Activated CD8-positive, alpha-beta memory T cell treated with anti-CD3 and anti-CD28 coated beads, Interleukin-2, amount 50 U/mL, for 24 hours (primary cell): Measurements from ENCODE around the gene RABGGTA.

Experiments
- DNase-seq: peaks from one replicate; pipeline ENCODE4 v3.0.0-alpha.2; 2020; ENCODE audit errors: extremely low read depth

RABGGTA gene

DNA sequence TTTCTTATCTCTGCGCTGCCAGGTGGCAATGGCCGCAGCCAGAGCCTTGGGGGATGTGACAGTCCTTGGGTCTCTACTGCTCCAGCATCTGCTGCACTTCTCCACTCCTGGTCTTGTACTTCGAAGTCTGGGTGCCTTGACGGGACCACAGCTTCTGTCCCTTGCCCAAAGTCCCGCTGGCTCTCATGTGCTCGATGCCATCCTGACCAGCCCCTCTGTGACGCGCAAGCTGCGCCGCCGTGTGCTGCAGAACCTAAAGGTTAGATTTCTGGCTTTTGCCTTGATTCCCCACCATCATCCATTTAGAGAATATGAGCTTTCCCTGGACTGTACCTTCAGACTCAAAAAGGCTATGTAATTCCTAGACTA, 32.6 kb upstream of the RABGGTA start:
- no peak for DNase-seq

DNA sequence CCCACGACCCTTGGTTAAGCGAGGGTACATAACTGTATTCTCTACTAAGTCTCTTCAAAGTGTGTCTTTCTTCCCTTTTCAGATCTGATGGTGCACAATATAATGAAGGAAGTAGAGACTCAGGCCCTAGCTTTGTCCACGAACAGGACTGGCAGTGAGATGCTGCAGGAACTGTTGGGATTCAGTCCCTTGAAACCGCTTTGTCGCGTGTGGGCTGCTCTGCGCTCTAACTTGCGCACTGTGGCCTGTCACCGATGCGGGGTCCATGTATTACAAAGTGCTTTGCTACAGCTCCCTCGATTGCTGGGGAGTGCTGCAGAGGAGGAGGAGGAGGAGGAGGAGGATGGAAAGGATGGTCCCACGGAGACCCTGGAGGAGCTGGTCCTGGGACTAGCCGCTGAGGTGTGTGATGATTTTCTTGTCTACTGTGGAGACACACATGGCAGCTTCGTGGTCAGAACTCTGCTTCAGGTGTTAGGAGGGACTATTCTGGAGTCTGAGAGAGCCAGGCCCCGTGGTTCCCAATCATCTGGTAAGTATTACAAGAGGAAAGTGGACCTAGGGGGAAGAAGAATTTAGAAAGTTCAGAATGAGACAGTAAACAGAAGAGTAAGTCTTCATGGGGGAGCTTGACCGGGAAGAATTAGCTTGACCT, 29.1 kb upstream of the RABGGTA start:
- DNase-seq = no peak

DNA sequence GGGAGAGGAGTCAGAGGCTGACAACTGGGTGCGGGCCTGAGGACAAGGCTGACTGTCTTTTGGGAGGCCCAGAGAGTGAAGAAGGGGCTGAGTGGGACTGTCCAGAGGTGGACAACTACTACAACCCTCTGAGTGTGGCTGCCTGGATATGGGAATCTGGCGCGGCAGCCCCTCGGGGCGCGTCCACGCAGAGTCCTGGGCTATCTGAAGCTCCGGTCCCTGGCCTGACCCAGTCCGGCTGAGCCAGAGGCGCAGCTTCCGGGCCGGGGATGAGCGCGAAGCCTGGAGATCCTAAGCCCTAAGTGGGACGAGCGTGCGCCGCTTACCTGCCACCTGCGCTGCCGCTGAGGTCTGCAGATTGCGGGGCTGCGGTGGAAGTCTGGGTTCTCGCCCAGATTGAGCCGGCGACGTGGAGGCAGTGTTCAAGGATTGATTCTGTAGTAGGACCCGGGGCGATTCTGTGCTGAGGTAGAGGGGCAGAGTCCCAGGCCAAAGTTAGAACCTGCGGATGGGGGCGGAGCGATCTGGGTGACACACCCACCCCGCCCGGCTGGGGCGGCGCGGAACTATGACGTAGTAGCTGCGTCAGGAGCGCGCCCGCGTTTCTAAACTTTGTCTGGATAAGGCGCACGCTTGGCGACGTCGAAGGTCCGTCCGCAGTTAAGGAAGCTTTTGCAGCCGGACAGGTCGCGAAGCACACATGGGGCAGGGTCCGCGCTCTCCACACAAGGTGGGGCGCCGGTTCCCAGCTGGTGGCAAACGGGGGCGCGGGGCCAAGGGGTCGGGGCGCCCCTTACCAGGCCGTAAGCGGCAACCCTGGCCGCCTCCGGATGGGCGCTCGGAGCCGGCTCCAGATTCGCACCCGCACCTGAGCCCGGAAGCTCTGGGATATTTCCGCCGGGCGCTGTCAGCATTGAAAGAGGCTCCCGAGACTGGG, 28.1 kb upstream of the RABGGTA start, which contains the start of the genes DHRS1 and NOP9:
DHRS1 (minus strand) TSS at position 526 of the 937 bp plus-strand sequence. CDS start 674 bp downstream, outside the sequence.
NOP9 (plus strand) TSS at position 596 of the 937 bp plus-strand sequence; CDS start at position 701, 105 bp downstream.
- peak; percentile 69 for DNase-seq

DNA sequence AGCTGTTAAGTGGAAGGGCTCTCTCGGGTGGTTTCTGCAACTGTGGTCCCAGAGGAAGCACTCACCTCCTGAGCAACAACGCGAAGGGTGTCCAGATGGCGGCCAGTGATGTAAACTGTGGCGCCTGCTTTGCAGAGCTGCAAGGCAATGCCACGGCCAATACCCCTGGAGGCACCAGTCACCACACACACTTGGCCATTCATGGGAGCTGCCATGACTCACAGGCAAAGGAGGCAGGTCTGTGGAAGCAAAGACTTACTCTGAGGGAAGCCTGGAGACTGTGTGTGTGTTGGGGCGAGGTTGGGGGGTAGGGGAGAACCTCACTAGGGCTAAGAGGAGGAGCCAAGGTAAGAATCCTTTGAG, 27.5 kb upstream of the RABGGTA start:
- no peak for DNase-seq

DNA sequence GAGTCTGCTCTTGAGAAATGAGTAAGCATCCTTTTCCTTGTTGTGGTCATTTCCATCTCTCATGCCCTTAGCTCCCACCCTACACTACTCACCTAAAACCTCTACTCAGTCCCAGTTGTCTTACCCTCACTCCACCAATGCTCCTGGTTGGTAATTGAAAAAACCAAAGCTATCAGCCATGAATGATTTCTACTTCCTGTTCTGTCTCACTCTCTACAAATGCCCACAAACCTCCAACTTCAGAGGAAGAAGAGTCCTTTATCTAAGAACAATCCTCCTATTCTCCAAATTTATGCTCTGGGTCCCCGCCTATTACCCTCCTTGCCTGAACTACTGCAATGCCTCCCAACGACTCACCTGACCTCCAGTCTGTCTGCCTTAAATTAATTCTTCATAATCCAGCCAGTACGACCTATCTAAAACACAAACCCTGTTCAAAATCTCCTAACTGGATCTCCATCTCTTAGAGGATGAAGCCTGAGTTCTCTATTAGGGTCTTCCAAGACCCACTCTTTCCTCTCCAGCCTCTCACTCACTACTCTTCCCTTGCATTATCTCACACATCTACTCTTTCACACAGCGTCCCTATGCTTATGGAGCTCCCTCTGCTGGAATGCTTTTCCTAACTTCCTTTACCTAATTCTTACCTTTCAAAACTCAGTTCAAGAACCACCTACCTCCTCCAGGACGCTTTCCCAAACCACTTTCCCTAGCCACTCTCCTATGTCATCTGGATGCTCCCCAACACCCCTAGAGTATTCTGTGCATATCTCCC, 26.0 kb upstream of the RABGGTA start:
- no peak for DNase-seq

DNA sequence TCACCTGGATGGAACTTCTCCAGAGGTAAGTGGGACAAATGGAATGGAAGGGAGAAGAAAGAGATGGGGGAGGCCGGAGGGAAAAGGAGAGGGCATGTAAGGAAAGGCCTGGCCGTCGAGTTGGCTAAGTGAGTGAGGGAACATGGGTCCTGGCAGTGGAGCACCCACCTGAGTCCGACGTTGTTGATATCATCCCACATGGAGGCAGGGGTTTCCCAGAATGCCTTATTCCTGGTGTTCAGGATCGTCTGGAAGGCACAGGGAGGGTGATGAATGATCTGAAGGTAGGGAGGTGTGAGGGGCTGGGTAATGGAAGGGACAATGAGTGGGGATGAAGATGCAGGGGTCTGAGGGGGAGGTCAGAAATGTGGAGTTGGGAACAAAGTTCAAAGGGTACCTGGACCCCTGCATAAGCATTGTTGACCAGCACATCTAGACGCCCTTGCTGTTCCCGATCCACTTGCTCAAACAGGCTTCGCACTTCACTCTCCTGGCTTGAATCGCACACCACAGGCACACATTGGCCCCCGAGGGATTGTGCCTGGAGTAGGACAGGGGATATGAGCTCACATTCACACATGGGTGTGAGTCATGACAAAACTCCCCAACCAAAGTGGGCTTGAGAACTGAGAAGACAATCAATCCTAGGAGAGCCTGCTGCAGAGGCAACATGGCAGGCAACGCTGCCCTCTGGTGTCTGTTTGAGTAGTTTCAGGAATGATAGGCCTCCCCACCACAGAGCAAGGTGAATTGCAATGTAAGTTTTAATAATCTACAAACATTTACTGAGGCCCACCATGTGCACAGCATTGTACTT, 25.2 kb upstream of the RABGGTA start:
- peak; percentile 57 for DNase-seq

DNA sequence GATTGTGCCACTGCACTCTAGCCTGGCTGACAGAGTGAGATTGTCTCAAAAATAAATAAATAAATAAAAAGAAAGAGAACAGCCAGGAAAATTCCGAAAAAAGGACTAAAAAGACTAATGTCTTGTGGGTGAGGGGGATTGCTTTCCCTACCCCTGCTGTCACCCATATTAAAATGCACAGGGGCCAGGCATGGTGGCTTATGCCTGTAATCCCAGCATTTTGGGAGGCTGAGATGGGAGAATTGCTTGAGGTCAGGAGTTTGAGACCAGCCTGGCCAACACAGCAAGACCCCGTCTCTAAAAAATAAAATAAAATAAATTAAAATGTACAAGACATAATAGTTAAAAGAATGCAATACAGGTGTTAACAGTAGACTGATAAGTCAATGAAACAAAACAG, 22.1 kb upstream of the RABGGTA start:
- DNase-seq = no peak

DNA sequence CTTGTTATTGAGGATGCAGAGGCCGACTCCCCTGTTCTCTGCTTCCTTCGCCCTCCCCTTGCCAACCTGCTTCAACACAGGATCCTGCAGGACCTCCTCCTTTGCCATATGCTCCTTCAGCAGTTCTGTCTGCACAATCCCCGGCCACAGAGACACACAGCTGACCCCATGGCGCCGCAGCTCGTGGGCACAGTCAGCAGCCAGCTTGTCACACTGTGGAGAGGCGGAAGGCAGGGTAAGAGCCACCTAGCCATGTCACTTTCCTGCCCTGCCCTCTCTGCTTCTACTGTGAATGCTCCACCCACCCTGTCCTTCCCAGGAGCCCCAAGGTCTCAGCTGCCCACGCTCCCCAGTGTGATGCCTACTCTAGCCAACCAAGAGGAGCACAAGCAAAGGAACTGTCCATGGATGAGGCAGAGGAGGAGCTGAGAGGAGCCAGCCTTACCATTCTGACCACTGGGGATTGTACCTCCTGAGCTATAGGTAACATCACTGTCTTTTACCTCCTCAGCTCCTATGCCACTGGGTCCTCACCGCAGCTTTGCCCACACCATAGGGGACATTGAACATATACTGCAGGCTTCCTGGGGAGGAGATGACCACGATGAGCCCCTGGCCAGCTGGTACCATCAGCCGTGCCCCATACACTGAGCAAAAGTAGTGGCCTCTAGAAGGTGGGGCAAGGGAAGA, 20.9 kb upstream of the RABGGTA start:
- DNase-seq = no peak

DNA sequence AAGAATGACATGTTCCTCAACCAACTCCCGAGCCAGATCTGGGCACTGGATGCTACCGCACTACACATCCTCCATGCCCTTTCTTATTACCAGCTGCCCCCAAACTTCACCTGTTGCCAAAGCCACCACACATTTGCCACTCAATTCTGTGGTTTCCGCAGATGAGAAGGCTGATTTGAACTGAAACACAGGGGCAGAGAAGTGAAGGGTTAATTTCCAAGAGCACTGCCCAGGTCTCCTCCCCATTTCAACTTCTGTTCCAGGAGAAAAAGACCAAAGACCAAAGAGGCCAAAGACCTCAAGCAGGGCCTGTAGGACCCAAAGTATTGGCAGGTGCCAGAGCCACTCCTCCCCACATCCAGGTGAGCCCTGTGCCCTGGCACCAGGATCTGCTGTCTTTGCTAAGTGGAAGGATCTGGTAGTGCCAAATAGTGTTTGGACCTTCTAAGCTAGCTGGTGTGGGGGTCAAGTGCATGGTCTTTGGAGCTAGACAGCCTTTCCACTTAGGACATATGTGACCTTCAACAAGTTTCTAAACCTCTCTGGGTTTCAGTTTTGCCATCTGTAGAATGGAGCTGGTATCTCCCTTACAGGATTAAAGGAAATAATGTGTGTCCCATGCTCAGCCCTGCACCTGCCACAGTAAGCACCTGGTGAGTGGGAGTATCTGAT, 20.2 kb upstream of the RABGGTA start:
- no peak for DNase-seq

DNA sequence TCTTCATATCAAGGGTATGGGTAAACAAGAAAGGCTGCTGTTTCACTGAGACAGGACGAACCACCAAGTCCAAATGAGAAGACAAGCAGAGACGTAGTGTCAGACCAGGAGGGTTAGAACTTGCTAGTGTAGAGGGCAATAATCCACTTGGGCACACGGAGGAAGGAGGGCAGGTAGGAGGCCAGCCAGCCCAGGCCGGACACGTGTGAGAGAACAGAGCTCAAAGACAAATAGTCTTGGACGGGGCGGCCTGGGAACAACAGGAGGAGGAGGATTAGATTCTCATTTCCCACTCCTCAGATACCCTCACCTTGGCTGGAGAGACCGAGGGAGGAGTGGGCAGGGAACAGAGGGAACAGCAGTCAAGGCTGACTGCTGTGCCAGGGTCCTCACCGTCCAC, 19.3 kb upstream of the RABGGTA start:
- DNase-seq = no peak

DNA sequence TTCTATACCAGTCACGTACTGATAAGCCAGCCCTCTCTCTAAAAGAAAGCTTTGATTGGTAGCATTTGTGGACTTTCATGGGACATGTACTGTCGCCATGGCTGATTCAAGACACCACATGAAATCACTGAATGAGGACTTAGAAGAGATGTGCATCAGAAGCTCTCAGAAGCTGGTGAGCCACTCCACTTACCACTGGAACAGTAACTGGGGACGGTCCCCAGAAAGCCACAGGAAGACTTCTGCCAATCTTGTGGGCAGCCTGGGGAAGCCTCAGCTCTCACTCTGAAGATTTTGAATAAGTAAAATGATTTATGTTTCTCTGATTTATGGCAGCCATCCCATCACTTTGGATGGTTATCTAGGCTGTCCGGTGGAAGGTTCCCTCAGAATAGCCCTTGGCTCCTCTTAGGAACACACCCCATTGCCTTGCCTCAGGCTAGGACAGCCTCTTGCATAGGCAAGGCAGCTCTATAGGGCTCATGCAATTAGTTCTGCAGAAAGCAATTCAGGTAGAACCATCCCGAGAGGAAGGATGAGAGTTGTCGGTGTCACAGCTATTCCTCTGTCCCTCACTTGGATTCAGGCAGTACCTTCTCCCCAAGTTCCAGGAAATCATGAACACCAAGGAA, 18.4 kb upstream of the RABGGTA start:
- DNase-seq = no peak

DNA sequence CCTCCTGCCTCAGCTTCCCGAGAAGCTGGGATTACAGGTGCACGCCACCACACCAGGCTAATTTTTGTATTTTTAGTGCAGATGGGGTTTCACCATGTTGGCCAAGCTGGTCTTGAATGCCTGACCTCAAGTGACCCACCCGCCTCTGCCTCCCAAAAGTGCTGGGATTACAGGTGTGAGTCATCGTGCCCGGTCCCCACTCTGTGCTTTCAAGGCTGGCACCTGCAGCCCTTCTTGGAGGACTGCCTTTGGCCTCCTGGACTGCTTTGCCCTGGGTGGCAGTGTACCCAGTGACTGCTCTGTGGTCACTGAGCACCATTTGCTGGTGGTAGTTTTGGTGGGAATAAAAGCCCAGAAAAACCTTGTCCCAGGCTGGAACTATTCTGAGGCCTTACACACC, 15.6 kb upstream of the RABGGTA start:
- no peak for DNase-seq

DNA sequence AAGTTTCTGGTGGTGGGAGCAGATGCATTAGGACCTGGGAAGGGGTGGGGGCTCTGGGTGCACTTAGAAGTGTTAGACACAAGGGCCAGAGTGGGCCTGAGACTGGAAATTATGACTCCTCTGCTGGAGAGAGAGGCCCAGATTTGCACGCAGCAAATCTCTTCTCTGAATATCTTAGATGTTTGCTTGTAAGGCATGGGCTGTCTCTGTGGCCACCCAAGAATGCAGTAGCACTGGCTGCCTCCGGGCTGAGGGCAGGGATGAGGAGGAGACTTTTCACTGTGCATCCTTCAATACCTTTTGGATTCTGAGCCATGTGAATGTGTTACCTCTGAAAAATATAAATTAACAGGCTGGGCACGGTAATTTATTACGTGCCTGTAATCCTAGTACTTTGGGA, 14.0 kb upstream of the RABGGTA start:
- no peak for DNase-seq

DNA sequence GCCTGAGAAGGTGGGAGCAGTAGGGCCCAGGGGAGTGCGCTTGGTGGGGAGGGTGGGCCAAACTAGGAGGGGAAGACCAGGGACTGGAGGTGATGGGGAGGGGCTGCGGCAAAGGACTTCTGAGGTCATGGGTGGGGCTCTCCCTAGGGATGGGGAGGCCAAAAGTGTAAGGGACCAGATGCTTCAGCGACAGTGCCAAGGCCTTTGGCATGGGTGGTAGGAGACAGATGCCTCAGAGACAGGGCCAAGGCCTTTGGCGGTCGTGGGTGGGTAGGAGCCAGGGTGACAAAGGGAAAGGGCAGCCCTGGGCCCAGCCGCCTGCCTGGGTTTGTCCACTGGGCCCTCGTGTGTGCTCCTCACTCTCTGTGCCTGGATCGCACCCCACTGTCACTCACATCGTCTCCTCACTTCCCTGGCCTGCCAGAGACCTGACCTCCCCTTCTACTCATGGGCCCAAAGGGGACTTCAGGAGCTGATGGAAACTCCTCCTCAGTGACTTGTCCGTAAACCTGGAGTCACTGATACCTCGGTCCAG, 13.2 kb upstream of the RABGGTA start:
- no peak for DNase-seq

DNA sequence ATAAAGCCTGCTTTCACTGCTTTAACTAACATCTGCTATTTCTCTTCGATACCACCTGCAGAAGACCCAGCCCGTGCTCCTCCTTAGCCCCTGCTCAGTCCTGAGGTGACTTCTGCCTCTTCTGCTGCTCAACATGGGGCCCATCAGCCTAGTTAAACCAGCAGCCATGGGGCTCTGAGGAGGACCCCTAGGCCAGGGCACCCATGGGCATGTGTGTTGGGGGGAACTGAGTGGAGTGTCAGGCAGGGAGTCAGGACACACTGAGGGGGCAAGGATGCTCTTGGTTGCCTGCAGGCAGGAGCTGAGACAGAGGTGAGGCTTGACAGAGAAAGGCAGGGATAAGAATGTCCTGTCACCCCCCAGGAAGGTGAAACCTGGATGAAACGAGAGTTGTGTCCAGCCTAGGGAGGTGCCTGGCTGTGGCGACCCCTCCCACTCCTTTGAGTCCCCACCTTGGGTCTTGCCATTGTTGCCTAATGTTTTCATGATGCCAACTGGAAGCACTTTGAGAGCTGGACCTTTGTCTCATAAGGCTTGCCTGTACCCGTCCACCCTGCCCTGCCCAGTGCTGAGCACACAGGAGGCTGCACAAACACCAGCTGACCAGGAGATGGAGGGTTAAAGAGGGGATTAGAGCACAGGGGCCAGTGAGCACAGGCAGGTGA, 12.5 kb upstream of the RABGGTA start:
- no peak for DNase-seq

DNA sequence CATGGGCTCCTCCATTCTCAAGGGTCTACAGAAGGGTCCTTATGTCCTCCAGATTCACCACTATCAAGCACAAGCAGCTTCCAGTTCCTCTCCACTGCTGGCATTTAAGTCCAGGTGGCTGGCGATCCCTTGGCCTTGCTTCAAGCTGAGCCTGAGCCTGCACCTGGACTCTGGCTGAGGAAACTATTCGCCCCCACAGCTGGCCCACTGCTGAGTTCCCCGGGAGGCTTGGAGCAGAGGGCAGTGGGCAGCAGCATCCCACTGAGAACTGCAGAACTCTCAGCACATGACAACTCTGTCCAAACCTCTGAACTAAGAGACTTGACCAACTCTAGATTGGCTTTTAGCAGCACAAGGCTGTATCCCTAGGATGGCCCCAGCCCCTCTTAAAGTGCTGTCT, 11.3 kb upstream of the RABGGTA start:
- no peak for DNase-seq

DNA sequence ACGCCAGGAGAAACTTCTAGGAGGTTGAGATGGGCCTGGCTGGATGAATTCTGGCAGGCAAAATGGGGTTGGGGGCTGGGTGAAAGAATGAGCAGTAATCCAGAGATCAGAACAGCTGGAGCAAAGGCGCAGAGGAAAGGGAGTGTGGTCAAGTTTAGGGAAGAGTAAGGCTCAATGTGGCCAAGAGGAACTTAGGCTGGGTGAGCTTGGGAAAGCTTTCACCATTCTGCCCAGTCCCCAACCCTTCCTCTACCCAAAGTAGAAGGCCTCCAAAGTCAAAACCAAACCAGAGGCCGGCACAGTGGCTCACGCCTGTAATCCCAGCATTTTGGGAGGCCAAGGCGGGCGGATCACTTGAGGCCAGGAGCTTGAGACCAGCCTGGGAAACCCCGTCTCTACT, 10.2 kb upstream of the RABGGTA start:
- DNase-seq = no peak

DNA sequence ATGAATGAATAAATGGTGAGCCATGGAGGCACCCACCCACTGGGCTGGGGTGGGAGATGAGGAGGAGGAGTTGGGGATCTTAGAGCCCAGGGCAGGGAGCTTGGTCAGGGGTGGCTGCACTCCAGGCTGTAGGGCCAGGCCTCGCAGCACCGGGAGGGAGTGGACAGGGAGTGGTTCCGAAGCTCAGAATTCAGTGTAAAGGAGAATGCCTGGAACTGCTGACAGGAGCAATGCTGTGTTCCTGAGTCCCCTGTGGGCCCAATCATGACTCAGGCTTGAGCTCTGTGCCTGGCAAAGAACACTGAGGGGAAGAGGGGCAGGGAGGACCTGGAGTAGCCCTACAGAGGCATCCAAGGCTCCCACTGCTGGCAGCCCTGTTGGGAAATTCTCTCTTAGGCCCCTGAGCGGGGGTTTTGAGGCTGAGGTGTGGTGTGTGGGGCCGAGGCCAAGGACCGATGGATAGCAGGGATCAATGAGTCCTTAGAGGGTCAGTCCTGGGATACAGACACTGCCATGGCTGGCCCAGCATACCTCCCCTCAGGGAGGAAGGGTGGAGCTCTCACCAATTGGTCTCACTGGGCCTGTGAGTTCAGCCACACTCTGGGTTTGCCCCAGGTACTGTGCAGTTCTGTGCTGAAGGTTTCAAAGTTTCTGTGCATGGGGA, 9.5 kb upstream of the RABGGTA start:
- DNase-seq = no peak
